Heart left ventricle (tissue), 16 donors: Measurements from ENCODE around the gene BCL2. TPM values are rescaled to one million over a fixed set of nuclear protein-coding genes. Genes with fewer than 3 reads are reported as not detected.
"Not testable (repeated sequence)": the region's sequence is repeated elsewhere in the genome, so short reads cannot be mapped to it uniquely, and the experiment has no call there.

ENCODE experiments used
- ATAC-seq, 4 donors: fragments of 200-7000 bp; cut with Tn5 transposase; one replicate each; pipeline ENCODE4 v1.9.1; 2020 to 2022; ENCODE audit warnings: moderate library complexity in 4 of 4, mild to moderate bottlenecking in 3 of 4, moderate number of reproducible peaks in 1 of 4
- DNase-seq, 5 donors: peaks; one replicate each; pipeline ENCODE4 v3.0.0-alpha.2; 2020
- H3K27ac ChIP-seq, 12 donors: fragments of 200-600 bp; sonication (generic) in 4 of 12; one replicate each; pipeline versions ENCODE4 v1.5.0 to v1.8.0; 2016 to 2022; ENCODE audit warnings: mild to moderate bottlenecking in 2 of 12
- H3K27me3 ChIP-seq, 9 donors: fragments of 200-600 bp; sonication (generic) in 2 of 9; one replicate each; pipeline versions ENCODE4 v1.5.1 to v1.8.0; 2016 to 2022; ENCODE audit warnings: mild to moderate bottlenecking in 3 of 9
- H3K36me3 ChIP-seq, 9 donors: fragments of 200-600 bp; sonication (generic) in 2 of 9; one replicate each; pipeline versions ENCODE4 v1.5.0 to v1.8.0; 2018 to 2022; ENCODE audit warnings: mild to moderate bottlenecking in 2 of 9
- H3K4me1 ChIP-seq, 12 donors: fragments of 200-600 bp; sonication (generic) in 4 of 12; one replicate each; pipeline versions ENCODE4 v1.5.0 to v1.8.0; 2016 to 2022; ENCODE audit warnings: mild to moderate bottlenecking in 3 of 12
- H3K4me3 ChIP-seq, 12 donors: fragments of 200-600 bp; sonication (generic) in 4 of 12; one replicate each; pipeline versions ENCODE4 v1.5.0 to v1.8.0; 2017 to 2022; ENCODE audit warnings: mild to moderate bottlenecking in 9 of 12, moderate library complexity in 4 of 12
- H3K9me3 ChIP-seq, 12 donors: fragments of 200-600 bp; sonication (generic) in 4 of 12; one replicate each; pipeline versions ENCODE4 v1.5.0 to v1.8.0; 2016 to 2022; ENCODE audit warnings: mild to moderate bottlenecking in 1 of 12
- CTCF ChIP-seq, 12 donors: fragments of 200-600 bp; sonication (generic) in 4 of 12; IDR thresholded peaks; one replicate each; pipeline versions ENCODE4 v1.5.0 to v1.8.0; 2018 to 2022; ENCODE audit warnings: antibody characterized with exemption in 12 of 12, mild to moderate bottlenecking in 5 of 12
- POLR2A ChIP-seq, 2 donors: fragments of 450-650 bp; IDR thresholded peaks; one replicate each; pipeline ENCODE4 v1.6.1; 2017; ENCODE audit warnings: antibody characterized with exemption in 2 of 2, mild to moderate bottlenecking in 2 of 2, moderate library complexity in 2 of 2
- WGBS, 4 donors: extraction: QIAGEN DNeasy Blood & Tissue Kit in 2 of 4; methylation state at CpG; one replicate each; pipeline versions ENCODE4 v1.1.5 to v1.1.7; 2013 to 2018; 5-methylcytosine and 5-hydroxymethylcytosine counted together
- intact Hi-C, 10 donors: fragments of 100-400 bp; cut with DNase I; formaldehyde crosslinking; loops; one replicate each; pipeline versions ENCODE4 v1.11.1 to v1.14.2; 2022
- polyA plus RNA-seq, 2 donors: library from polyadenylated mRNA; stranded (reverse); fragments of 200-250 nt; gene quantifications; one replicate each; pipeline ENCODE4 v1.2.3, GENCODE V29; 2013
- total RNA-seq, 9 donors: library from RNA; depleted of rRNA in 2 of 9; stranded (reverse); fragments of >200 nt in 2 of 9; fragmentation: NEBNext Ultra II Directional in 3 of 9; extraction: Animal tissue kit (Norgen Biotek cat#: 25700) in 3 of 9; gene quantifications; one replicate each; pipeline versions ENCODE4 v1.1.0 to v1.2.4, GENCODE V29; 2016 to 2023
- donor health status: ischemic (EF 13 %, LVEDD 7.1; RV severe dilation, severe dysfunction).
- donor health status: healthy with polysubstance abuse.
- donor health status: DM: no; HTN: yes; CAD: no.
- donor health status: DM: no; HTN: no; CAD: no.
- donor health status: ischemic (EF 25% LVEDD 6.9; RV normal size, moderate dysfunction).
- donor health status: ischemic (EF 25% LVEDD 5.7; RV mildly dilated, moderate dysfunction).
- donor health status: healthy.
- donor health status: DM: yes; HTN: yes; CAD: no.
- donor health status: ischemic (EF 35%, LVEDD 5.7; RV mildly dilated, moderate dysfunction).
- donor health status: nonischemic (EF 11% LVEDD 7.7; RV severe dilation, severe dysfunction).
- donor health status: DM: yes; HTN: yes; CAD: no.
- donor health status: PGD.
- donor health status: ischemic (EF 29% LVEDD 5.4; RV normal size, mild dysfunction).
- donor health status: nonischemic (EF 23%, LVEDD 6.1; RV moderate dilation, normal function).

The BCL2 gene
- total and polyA plus RNA-seq, 11 donors, result 2.9 to 24.2 (median 8.9) TPM

DNA sequence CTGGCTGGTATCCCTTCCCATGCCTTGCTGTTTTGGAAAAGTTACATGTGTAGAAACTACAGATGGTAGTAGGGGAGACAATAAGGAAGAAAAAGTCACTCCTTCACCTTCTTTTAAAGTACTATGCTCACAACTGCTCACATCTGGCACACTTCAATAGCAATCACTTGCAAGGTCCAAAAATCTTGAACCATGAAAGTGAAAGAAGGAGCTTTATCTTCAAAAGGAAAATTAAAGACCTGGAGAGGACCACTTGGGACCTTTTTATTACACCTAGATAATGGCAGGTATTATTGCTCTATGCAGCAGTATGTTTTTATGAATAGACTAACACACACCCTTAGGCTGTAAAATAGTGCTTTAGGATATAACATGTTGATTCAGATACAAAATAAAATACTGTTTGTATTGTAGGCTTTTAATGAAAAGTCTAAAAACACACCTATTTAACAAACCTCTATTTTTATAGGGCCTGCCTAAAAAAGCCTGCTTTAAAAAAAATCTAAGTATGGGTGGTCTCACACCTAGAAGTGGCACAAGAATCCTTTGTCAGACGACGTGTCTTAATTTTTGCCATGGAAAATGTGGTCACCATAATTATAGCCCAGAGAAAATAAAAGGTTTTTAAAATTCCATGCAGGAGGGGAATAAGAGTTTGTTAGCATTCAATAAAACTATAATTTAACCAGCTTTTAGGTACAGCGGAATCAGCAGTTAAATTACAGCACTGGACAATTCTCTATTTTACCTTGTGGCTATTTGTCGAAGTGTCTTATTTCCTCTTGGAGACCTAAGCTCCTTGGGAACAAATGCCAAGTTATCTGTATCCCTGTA lies 124.0 kb downstream of the BCL2 start:
- H3K4me1 ChIP-seq, result peaks cover 0 to 38% (median 11%) of the 10 kb centered on the region in 12 donors
- no peaks in the 10 kb centered on the region for H3K9me3 ChIP-seq
- TF ChIP-seq CTCF (IDR thresholded peaks at IDR 0.05), result no peak
- no peak for TF ChIP-seq POLR2A (IDR thresholded peaks at IDR 0.05)
- H3K4me3 ChIP-seq, result no peak overlapping the region
- ATAC-seq (no peak), DNase-seq (no peak)
- peak overlapping the region in 2 of 12 donors; percentile 44 to 87 for H3K27ac ChIP-seq
- H3K27me3 ChIP-seq, result no peaks in the 10 kb centered on the region
- 85 to 97% (median 96%) methylated on average over 4 of the region's 4 CpGs for whole genome bisulfite sequencing, 4 donors
- intact Hi-C loops, result no loop called here
- no peaks in the 10 kb centered on the region for H3K36me3 ChIP-seq

GRCh38 chr18:63192885-63193349 lies 126.7 kb downstream of the BCL2 start:
- Histone ChIP-seq H3K36me3 (no peaks in the 10 kb centered on the region), H3K4me1 (peaks cover 0 to 41% (median 11%) of the 10 kb centered on the region in 12 donors), H3K9me3 (no peaks in the 10 kb centered on the region), H3K27ac (peak overlapping the region in 11 of 12 donors; percentile 0 to 87 (median 65)), H3K27me3 (no peaks in the 10 kb centered on the region), H3K4me3 (no peak overlapping the region)
- ATAC-seq (peak; percentile 79 to 86 (median 80)), DNase-seq (no peak)
- 39 to 55% (median 45%) methylated on average over 3 of the region's 3 CpGs for WGBS, 4 donors
- intact Hi-C loops, result no loop called here
- TF ChIP-seq POLR2A (IDR thresholded peaks at IDR 0.05) (no peak), CTCF (IDR thresholded peaks at IDR 0.05) (no peak)

DNA sequence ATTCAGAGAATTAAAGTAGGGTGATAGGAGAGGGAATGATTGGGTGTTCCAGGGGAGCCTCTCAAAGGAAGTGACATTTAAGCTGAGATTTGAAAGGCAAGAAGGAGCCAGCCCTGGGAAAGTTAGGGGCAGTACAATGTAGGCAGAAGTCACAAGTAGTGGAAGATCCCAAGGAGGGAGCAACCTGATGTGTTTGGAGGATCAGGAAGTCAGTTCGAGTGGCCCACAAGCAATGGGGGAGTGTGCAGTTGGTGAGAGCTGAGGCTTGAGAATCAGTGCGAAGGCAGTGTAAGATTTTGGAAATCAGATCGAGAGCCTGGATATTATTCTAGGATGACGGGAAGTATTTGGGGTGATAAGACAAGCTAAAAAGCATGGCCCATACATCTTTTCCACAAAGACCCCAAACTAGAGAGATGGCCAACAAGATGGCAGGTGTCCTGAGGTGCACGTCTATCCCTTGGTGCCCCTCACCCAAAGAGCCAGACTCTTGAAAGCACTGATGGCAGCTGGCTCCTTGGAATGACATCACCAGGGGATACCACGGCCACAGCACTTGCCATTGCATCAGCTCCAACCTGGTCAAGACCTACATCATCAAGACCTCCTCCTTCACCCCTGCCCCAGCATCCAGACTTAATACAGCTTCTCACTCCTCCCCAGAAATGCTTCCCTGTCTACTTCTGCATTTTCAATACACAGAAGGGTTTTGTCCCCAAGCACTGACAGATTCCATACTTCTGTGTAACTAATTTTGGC lies 127.3 kb downstream of the BCL2 start:
- Histone ChIP-seq H3K9me3 (no peaks in the 10 kb centered on the region), H3K27ac (peak overlapping the region in 11 of 12 donors; percentile 0 to 87 (median 65)), H3K4me3 (no peak overlapping the region), H3K27me3 (no peaks in the 10 kb centered on the region), H3K4me1 (peaks cover 0 to 38% (median 6%) of the 10 kb centered on the region in 12 donors), H3K36me3 (no peaks in the 10 kb centered on the region)
- DNase-seq, result no peak
- TF ChIP-seq CTCF (IDR thresholded peaks at IDR 0.05) (no peak), POLR2A (IDR thresholded peaks at IDR 0.05) (no peak)
- peak in 2 of 4 donors; percentile 13 to 24 for ATAC-seq
- WGBS, 4 donors, result 92 to 98% (median 94%) methylated on average over 6 of the region's 6 CpGs
- intact Hi-C loops, result no loop called here

DNA sequence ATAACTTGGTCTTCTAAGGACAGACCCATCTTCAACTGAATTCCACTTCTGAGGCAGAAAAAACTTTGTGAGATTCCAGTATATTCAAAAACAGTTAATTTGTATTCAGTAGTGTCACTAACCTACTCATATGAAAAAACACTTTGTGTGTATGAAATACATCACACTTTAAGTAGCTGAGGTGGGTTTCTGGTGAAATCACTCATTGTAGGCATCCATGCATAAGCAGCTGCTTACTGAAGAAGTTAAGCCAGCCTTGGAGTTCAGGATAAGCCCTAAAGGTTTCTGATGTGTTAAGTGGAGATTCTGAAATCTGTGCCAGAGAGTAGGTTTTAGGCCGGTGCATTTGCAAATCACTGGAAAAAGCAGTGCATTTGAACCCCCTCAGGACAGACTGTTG lies 128.2 kb downstream of the BCL2 start:
- ATAC-seq (no peak), DNase-seq (no peak)
- Histone ChIP-seq H3K4me3 (no peak overlapping the region), H3K4me1 (peaks cover 0 to 40% (median 13%) of the 10 kb centered on the region in 12 donors), H3K9me3 (no peaks in the 10 kb centered on the region), H3K36me3 (no peaks in the 10 kb centered on the region), H3K27ac (peak overlapping the region in 3 of 12 donors; percentile 61 to 87 (median 76)), H3K27me3 (no peaks in the 10 kb centered on the region)
- WGBS, 4 donors, result 68 to 80% (median 74%) methylated on average over 1 of the region's 1 CpG
- intact Hi-C loops, result no loop called here
- TF ChIP-seq CTCF (IDR thresholded peaks at IDR 0.05) (no peak), POLR2A (IDR thresholded peaks at IDR 0.05) (no peak)

DNA sequence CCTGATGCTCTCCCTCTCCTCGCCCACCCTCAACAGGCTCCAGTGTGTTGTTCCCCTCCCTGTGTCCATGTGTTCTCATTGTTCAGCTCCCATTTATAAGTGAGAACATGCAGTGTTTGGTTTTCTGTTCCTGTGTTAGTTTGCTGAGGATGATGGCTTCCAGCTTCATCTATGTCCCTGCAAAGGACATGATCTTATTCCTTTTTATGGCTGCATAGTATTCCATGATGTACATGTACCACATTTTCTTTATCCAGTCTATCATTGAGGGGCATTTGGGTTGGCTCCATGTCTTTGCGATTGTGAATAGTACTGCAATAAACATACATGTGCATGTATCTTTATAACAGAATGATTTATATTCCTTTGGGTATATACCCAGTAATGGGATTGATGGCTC lies 128.7 kb downstream of the BCL2 start:
- WGBS, 4 donors, result 91 to 97% (median 95%) methylated on average over 2 of the region's 2 CpGs
- DNase-seq, H3K9me3 ChIP-seq, intact Hi-C loops, H3K36me3 ChIP-seq, H3K4me3 ChIP-seq, H3K27me3 ChIP-seq, ATAC-seq: not testable (repeated sequence)
- Histone ChIP-seq H3K27ac (peak overlapping the region in 1 of 12 donors; percentile 28), H3K4me1 (peaks cover 0 to 46% (median 14%) of the 10 kb centered on the region in 12 donors)
